ENCODE measurements around the gene CNKSR3.

- TF ChIP-seq POLR2AphosphoS5 (IDR thresholded peaks at IDR 0.05) (no peak), CTCF (IDR thresholded peaks at IDR 0.05) (no peak), POLR2A (IDR thresholded peaks at IDR 0.05; ENCODE audit: low read depth) (no peak)
Observed at GRCh38 chr6:154356690-154357089, 153.8 kb downstream of the CNKSR3 start, which contains the start of gene IPCEF1.
